MG63 (cell line): ENCODE results near the gene CSTB. TPM values are rescaled to one million over a fixed set of nuclear protein-coding genes. Genes with fewer than 3 reads are reported as not detected.

ENCODE experiments used
- DNase-seq: peaks from one replicate; pipeline ENCODE4 v3.0.0-alpha.2; 2020
- H3K27me3 ChIP-seq: fragments of 250-450 bp; sonication (Bioruptor Pico); 2 replicates; pipeline ENCODE4 v1.5.1; 2020; ENCODE audit warnings: mild to moderate bottlenecking, moderate library complexity
- H3K36me3 ChIP-seq: fragments of 250-450 bp; sonication (Bioruptor Pico); 2 replicates; pipeline ENCODE4 v1.5.1; 2020; ENCODE audit warnings: mild to moderate bottlenecking, moderate library complexity
- H3K4me3 ChIP-seq: fragments of 250-450 bp; sonication (Bioruptor Pico); 2 replicates; pipeline ENCODE4 v1.5.1; 2020; ENCODE audit warnings: mild to moderate bottlenecking, moderate library complexity
- H3K9me3 ChIP-seq: fragments of 250-450 bp; sonication (Bioruptor Pico); 2 replicates; pipeline ENCODE4 v1.5.1; 2020; ENCODE audit warnings: mild to moderate bottlenecking, moderate library complexity
- total RNA-seq: library from RNA; depleted of rRNA; stranded (reverse); fragments of >200 nt; shearing (Covaris generic); gene quantifications from 2 replicates; pipeline ENCODE4 v1.2.3, GENCODE V29; 2014; ENCODE audit warnings: low replicate concordance

CSTB gene
- total RNA-seq, 1 experiment from 2014 or later: 5.5 TPM

DNA sequence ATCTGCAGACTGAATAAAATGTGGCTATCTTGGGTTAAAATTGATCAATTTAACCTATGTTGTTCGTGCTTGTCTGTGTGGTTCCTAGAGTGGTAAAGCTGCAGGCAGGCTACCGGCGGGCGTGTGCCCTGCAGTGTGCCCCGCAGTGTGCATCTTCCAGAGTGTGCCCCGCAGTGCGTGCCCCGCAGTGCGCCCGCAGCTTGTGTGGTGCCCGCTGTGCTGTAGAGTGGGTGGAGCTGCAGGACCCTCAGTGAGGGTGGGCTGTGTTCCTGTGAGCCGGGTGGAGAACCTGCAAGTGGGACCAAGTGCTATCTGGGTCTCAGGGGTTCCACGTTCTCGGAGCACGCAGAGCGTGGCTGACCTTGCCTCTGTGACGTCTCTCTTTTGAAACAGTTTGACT lies 24.0 kb upstream of the CSTB start:
- Histone ChIP-seq H3K27me3 (no peaks in the 10 kb centered on the region), H3K9me3 (no peaks in the 10 kb centered on the region), H3K36me3 (peaks cover 91% of the 10 kb centered on the region), H3K4me3 (no peak overlapping the region)
- no peak for DNase-seq

DNA sequence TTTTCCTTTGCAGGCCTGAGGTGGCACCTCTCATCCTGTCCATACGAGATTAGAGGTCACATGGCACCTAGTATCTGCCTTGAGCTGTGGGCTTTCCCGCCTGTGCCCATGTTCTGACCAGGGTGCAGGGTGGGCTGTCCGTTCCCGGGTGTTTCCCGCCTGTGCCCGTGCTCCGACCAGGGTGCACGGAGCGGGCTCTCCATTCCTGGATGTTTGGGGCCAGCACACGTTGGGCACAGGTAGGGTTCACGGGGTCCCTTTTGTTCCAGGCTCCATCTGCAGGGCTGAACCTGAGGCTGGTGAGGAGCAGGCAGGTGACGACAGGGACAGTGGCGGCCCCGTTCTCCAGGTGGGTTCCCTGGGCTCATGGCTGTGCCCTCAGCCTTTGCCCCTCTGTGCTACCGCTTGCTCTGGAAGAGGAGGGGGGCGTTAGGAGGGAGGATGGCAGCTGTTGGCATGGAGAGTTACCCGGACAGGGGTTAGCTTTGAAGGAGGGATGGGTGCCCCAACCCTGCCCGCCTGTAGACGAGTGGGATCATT lies 23.3 kb upstream of the CSTB start:
- no peak for DNase-seq
- Histone ChIP-seq H3K4me3 (no peak overlapping the region), H3K36me3 (peaks cover 95% of the 10 kb centered on the region), H3K9me3 (no peaks in the 10 kb centered on the region), H3K27me3 (no peaks in the 10 kb centered on the region)

DNA sequence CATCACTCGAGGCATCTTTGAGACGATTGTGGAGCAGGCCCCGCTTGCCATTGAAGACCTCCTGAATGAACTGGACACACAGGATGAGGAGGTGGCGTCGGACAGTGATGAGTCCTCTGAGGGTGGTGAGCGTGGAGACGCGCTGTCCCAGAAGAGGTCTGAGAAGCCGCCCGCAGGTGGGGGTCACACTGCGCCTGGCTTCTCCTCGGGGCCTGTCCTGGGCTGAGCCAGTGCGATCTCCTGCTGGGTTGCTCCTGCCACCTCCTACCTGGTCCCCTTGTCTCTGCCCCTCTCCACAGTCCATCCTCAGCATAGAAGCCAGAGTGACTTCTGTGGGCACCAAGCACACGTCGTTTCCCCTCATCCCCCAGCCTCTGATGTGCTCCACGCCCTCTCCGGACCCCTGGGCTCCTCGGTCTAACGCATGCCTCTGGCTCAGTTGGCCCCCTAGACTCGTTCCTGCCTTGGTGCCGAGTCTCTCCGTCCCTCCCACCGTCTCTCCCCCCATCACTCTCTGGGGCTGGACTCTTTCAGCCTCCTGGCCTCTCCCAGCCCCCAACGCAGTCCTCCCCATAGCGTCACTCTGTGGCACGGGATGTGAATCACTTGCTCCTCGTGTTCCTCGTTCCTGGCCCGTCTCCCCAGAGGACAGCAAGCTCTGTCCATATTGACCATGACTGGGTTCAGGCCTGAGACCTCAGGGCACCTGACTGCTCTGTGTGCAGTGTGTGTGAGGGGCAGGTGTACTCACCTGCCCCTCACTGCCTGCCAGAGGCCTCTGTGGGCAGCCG lies 22.0 kb upstream of the CSTB start:
- Histone ChIP-seq H3K4me3 (no peak overlapping the region), H3K27me3 (no peaks in the 10 kb centered on the region), H3K36me3 (peaks cover 99% of the 10 kb centered on the region), H3K9me3 (no peaks in the 10 kb centered on the region)
- no peak for DNase-seq

- no peak for DNase-seq
- Histone ChIP-seq H3K36me3 (peaks cover 99% of the 10 kb centered on the region), H3K4me3 (no peak overlapping the region)
Observed at GRCh38 chr21:43797415-43797814, 21.3 kb upstream of the CSTB start.

DNA sequence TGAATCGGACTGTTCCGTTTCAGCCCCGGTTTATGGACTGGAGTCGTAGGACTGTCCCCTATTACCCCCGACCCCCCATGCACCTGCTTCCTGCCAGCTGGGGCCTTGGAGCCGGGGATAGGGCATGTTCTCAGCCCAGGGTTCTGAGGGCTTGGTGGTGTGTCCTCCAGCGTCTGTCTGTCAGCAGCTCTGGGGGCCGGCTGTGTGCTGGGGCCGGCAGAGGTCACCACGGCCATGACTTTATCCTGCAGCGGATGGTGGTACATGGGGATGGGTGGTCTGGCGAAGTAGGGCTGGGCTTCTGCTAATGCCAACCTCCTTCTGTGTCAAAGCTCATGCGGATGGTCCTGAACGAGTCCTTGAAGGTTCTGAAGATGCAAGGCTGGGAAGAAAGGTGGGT lies 18.7 kb upstream of the CSTB start:
- Histone ChIP-seq H3K36me3 (peaks cover 95% of the 10 kb centered on the region), H3K9me3 (no peaks in the 10 kb centered on the region), H3K4me3 (no peak overlapping the region), H3K27me3 (no peaks in the 10 kb centered on the region)
- no peak for DNase-seq

More at GRCh38 chr21:43797415-43797814, 21.3 kb upstream of the CSTB start:
- no peaks in the 10 kb centered on the region for H3K9me3 ChIP-seq
- no peaks in the 10 kb centered on the region for H3K27me3 ChIP-seq

DNA sequence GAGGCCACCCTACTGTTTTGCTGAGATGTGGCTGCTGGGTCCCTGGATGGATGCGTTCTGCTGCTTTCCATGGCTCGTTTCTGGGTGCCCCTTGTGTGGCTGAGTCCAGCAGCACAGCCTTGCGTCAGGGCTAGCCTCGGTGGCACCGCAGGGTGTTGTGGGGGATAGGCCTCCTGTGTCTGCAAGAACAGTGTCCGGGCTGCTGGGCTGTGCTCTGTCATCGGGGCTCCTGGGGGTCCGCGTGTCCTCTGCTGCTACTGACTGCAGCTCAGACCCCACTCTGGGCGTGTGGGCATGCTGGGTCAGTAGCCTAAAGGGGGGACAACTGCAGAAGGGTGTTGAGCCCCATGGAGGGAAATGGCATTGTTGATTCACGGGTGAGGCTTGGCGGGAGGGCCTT lies 18.2 kb upstream of the CSTB start:
- Histone ChIP-seq H3K27me3 (no peaks in the 10 kb centered on the region), H3K4me3 (no peak overlapping the region), H3K36me3 (peaks cover 90% of the 10 kb centered on the region), H3K9me3 (no peaks in the 10 kb centered on the region)
- DNase-seq: no peak

DNA sequence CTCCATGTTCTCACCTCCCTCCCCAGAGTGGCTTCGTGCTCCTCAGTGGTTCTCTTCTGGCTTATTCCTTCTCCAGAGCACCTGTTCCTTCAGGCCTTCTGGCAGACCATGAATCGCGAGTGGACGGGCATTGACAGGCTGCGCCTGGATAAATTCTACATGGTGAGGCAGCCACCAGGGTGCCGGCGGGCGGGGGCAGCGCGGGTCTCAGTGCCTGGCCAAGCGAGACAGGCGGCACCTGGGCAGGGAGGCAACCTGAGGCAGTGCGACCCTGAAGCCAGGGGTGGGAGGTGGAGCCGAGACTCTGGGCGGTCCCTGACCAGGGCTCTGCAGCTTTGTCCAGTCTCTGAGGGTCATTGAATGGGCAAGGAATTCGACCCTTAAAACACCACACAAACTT lies 17.1 kb upstream of the CSTB start:
- no peaks in the 10 kb centered on the region for H3K9me3 ChIP-seq
- peaks cover 80% of the 10 kb centered on the region for H3K36me3 ChIP-seq
- H3K27me3 ChIP-seq: no peaks in the 10 kb centered on the region
- no peak overlapping the region for H3K4me3 ChIP-seq
- DNase-seq: no peak

GRCh38 chr21:43792406-43792805 lies 16.3 kb upstream of the CSTB start:
- H3K4me3 ChIP-seq: no peak overlapping the region
- peaks cover 72% of the 10 kb centered on the region for H3K36me3 ChIP-seq
- DNase-seq: no peak
- H3K27me3 ChIP-seq: no peaks in the 10 kb centered on the region
- no peaks in the 10 kb centered on the region for H3K9me3 ChIP-seq

DNA sequence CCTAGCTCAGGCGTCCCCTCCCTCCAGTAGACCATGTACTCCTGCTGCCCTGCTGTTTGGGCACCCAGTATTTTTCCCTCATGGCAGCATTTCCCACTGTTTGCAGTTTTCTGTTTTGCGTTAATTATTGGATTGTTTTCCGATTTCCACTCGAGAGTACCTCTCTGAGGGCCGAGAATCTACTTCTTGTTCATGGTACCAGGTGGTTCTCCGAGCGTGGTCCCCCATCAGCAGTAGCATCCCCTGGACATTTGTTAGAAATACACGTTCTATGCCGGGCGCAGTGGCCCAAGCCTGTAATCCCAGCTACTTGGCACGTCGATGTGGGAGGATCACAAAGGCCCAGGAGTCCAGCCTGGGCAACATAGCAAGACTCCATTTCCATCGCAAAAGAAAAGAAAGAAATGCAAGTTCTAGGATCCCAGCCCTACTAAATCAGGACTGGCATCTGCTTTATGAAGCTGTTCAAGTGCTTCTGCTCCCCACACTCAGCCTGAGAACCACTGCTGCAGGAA lies 14.0 kb upstream of the CSTB start:
- H3K27me3 ChIP-seq: no peaks in the 10 kb centered on the region
- H3K4me3 ChIP-seq: peak overlapping the region; percentile 93
- H3K36me3 ChIP-seq: peaks cover 49% of the 10 kb centered on the region
- no peaks in the 10 kb centered on the region for H3K9me3 ChIP-seq
- no peak for DNase-seq

DNA sequence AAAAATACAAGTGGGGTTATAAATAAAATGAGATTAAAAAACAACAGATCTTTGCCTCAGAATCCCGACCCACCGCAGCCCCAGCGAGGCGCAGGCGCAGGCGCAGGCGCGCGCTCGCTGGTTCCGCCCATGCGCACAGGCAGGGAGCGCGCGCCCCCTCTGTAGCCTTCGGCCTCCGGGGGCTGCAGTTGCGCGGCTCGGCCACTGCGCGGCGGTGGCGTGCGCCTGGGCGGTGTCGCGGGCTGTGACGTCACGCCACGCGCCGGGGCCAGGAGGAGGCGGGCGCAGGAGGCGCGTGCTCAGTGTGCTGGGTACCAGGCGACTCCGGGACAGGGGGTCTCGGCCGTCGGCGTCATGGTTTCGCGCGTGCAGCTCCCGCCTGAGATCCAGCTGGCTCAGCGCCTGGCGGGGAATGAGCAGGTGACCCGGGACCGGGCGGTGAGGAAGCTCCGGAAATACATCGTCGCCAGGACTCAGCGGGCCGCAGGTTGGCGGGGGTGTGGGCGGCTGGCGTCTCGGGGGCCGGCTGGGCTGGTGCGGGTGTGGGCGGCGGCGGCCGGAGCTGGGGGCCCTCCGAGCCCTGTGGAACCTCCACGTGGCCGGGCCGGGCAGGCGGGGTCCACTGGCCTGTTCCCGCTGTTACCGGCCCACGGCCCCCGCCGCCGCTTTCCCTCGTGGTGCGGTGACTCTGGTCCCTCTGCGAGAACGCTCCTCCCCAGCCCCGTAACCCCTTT lies 13.3 kb upstream of the CSTB start, which contains the start of gene RRP1:
RRP1 (plus strand) TSS at position 302 of the 734 bp plus-strand sequence; CDS start at position 355, 53 bp downstream.
- H3K27me3 ChIP-seq: no peaks in the 10 kb centered on the region
- H3K36me3 ChIP-seq: peaks cover 42% of the 10 kb centered on the region
- no peaks in the 10 kb centered on the region for H3K9me3 ChIP-seq
- H3K4me3 ChIP-seq: peak within 1 kb of the TSS; percentile 93
- DNase-seq: peak; percentile 86

DNA sequence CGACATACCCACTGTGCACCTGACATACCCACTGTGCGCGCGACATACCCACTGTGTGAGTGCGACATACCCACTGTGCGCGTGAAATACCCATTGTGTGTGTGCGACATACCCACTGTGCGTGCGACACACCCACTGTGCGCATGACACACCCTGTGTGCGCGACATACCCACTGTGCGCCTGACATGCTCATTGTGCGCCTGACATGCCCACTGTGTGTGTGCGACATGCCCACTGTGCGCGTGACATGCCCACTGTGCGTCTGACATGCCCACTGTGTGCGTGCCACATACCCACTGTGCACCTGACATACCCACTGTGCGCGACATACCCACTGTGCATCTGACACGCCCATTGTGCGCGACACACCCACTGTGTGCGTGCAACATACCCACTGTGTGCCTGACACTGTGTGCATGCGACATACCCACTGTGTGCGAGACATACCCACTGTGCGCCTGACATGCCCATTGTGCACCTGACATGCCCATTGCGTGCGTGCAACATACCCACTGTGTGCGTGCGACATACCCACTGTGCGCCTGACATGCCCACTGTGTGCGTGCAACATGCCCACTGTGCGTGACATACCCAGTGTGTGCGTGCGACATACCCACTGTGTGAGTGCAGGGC lies 10.8 kb upstream of the CSTB start:
- Histone ChIP-seq H3K4me3 (no peak overlapping the region), H3K27me3 (no peaks in the 10 kb centered on the region), H3K36me3 (peaks cover 17% of the 10 kb centered on the region), H3K9me3 (no peaks in the 10 kb centered on the region)
- DNase-seq: no peak

DNA sequence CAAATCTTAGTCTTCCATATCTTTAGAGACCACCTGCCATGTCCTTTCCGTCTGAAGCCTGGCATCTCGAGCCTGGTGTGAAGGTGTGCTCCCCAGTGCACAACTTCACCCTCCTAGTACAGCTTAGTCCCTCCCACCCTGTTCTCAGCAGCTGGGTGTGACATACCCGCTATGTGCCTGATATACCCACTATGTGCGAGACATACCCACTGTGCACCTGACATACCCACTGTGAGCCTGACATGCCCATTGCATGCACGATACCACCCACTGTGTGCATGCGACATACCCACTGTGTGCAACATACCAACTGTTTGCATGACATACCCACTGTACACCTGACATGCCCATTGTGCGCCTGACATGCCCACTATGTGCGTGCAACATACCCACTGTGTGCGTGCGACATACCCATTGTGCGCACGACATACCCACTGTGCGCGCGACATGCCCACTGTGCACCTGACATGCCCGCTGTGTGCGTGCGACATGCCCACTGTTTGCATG lies 10.2 kb upstream of the CSTB start:
- Histone ChIP-seq H3K36me3 (peaks cover 11% of the 10 kb centered on the region), H3K9me3 (no peaks in the 10 kb centered on the region), H3K27me3 (no peaks in the 10 kb centered on the region), H3K4me3 (no peak overlapping the region)
- DNase-seq: no peak

GRCh38 chr21:43785134-43785533 lies 9.0 kb upstream of the CSTB start:
- DNase-seq: no peak
- H3K4me3 ChIP-seq: no peak overlapping the region
- no peaks in the 10 kb centered on the region for H3K27me3 ChIP-seq
- H3K9me3 ChIP-seq: no peaks in the 10 kb centered on the region
- no peaks in the 10 kb centered on the region; the same call in 1 of the 2 replicates for H3K36me3 ChIP-seq

GRCh38 chr21:43783098-43783700 lies 7.1 kb upstream of the CSTB start:
- Histone ChIP-seq H3K27me3 (no peaks in the 10 kb centered on the region), H3K36me3 (no peaks in the 10 kb centered on the region), H3K4me3 (no peak overlapping the region), H3K9me3 (no peaks in the 10 kb centered on the region)
- DNase-seq: no peak

DNA sequence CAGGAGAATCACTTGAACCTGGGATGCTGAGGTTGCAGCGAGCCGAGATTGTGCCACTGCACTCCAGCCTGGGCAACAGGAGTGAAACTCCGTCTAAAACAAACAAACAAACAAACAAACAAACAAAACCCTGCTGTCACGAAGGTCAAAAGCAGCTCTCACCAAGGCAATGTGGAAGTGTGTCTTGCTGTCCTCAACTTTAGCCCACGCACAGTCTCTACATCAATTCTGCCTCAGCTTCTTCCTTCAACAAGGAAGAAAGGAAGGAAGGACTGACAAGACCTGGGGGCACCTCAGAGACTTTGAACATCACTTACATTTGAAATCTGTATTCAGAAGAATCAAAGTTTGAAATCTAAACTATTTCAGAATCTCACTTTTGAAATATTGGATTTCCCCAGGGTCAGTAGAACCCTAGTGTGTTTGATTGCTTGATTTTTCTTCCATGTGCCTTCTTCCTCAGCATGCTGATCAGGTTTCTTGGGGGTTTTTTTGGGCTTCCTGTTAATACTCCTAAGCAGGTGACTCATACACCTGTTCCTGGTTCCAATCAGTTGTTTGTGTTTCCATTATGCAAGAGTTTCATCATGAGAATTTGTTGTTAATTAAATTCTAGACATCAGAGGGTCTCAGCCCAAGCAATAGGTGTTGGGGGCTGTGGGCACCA lies 6.5 kb upstream of the CSTB start:
- Histone ChIP-seq H3K9me3 (no peaks in the 10 kb centered on the region), H3K36me3 (no peaks in the 10 kb centered on the region), H3K4me3 (no peak overlapping the region), H3K27me3 (no peaks in the 10 kb centered on the region)
- no peak for DNase-seq

DNA sequence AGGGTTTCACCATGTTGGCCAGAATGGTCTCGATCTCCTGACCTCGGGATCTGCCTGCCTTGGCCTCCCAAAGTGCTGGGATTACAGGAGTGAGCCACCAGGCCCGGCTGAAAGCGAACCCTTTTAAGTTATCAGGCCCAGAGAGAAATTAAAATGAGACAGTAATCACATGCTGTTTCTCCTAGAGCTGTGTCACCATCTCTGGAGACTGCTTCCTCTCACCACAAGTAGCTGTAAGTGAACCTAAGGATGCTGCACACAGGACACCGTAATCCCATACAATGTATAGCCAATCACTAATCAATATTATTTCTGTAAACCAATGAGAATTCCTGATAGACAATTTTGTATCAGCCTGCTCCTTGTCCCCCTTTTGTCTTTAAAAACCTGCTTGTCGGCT lies 5.7 kb upstream of the CSTB start:
- Histone ChIP-seq H3K9me3 (no peaks in the 10 kb centered on the region), H3K27me3 (no peaks in the 10 kb centered on the region), H3K4me3 (no peak overlapping the region), H3K36me3 (no peaks in the 10 kb centered on the region)
- DNase-seq: no peak
